ENCODE data around the gene ANKRD40. TPM values are rescaled to one million over a fixed set of nuclear protein-coding genes. Genes with fewer than 3 reads are reported as not detected.

The ANKRD40 gene
- total RNA-seq, 1 experiment from 2014 or later, result 72.0 TPM

DNA sequence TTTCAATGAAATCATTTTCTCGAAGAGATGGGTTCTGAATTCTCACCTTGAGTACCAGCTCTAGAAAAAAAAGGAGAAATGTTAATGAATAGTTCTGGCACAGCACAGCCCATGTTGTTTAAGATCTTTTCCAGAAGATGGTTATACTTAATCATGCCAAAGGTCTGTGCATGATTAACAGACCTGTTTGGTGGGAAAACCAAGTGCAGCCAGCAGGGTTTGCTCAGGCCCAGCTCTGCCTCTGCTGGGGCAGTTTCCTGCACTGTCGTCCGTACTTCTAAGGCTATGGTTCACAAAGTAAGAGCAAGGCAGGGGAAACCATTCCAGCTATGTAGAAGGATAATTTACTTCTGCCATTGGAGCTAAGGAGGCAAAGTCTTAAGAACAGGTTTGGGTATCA is 10.7 kb downstream of the ANKRD40 start (continued):
- TF ChIP-seq, protein P1, sequence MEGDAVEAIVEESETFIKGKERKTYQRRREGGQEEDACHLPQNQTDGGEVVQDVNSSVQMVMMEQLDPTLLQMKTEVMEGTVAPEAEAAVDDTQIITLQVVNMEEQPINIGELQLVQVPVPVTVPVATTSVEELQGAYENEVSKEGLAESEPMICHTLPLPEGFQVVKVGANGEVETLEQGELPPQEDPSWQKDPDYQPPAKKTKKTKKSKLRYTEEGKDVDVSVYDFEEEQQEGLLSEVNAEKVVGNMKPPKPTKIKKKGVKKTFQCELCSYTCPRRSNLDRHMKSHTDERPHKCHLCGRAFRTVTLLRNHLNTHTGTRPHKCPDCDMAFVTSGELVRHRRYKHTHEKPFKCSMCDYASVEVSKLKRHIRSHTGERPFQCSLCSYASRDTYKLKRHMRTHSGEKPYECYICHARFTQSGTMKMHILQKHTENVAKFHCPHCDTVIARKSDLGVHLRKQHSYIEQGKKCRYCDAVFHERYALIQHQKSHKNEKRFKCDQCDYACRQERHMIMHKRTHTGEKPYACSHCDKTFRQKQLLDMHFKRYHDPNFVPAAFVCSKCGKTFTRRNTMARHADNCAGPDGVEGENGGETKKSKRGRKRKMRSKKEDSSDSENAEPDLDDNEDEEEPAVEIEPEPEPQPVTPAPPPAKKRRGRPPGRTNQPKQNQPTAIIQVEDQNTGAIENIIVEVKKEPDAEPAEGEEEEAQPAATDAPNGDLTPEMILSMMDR (IDR thresholded peaks at IDR 0.05 in 2 of 3, conservative IDR thresholded peaks at IDR 0.05 in 1 of 3; ENCODE audit: borderline replicate concordance in 1 of 3, insufficient read depth in 1 of 3, low read depth in 2 of 3, low read length in 2 of 3), result no peak
- TF ChIP-seq, protein P2, sequence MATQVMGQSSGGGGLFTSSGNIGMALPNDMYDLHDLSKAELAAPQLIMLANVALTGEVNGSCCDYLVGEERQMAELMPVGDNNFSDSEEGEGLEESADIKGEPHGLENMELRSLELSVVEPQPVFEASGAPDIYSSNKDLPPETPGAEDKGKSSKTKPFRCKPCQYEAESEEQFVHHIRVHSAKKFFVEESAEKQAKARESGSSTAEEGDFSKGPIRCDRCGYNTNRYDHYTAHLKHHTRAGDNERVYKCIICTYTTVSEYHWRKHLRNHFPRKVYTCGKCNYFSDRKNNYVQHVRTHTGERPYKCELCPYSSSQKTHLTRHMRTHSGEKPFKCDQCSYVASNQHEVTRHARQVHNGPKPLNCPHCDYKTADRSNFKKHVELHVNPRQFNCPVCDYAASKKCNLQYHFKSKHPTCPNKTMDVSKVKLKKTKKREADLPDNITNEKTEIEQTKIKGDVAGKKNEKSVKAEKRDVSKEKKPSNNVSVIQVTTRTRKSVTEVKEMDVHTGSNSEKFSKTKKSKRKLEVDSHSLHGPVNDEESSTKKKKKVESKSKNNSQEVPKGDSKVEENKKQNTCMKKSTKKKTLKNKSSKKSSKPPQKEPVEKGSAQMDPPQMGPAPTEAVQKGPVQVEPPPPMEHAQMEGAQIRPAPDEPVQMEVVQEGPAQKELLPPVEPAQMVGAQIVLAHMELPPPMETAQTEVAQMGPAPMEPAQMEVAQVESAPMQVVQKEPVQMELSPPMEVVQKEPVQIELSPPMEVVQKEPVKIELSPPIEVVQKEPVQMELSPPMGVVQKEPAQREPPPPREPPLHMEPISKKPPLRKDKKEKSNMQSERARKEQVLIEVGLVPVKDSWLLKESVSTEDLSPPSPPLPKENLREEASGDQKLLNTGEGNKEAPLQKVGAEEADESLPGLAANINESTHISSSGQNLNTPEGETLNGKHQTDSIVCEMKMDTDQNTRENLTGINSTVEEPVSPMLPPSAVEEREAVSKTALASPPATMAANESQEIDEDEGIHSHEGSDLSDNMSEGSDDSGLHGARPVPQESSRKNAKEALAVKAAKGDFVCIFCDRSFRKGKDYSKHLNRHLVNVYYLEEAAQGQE (IDR thresholded peaks at IDR 0.05; ENCODE audit: low read depth), result no peak
- TF ChIP-seq ELF1 (IDR thresholded peaks at IDR 0.05; ENCODE audit: borderline replicate concordance, low read depth) (no peak), RAD21 (IDR thresholded peaks at IDR 0.05; ENCODE audit: low read depth) (no peak), CBX3 (IDR thresholded peaks at IDR 0.05; ENCODE audit: low read depth) (no peak), EGR1 (IDR thresholded peaks at IDR 0.05; ENCODE audit: low read depth) (no peak), SRF (IDR thresholded peaks at IDR 0.05; ENCODE audit: low read depth) (no peak), ZFX (IDR thresholded peaks at IDR 0.05) (no peak), ZNF274 (IDR thresholded peaks at IDR 0.05; ENCODE audit: low read depth, low read length) (no peak), JUND (IDR thresholded peaks at IDR 0.05) (no peak)
